Natural killer cell (primary cell): ENCODE results near the gene DSG2. TPM values are rescaled to one million over a fixed set of nuclear protein-coding genes. Genes with fewer than 3 reads are reported as not detected.

ENCODE experiments used
- ATAC-seq, 3 donors: fragments of 150-1000 bp in 2 of 3; fragments of 200-7000 bp in 1 of 3; cut with Tn5 transposase; 1 replicate in 1 of 3; 2 replicates in 2 of 3; pipeline ENCODE4 v1.10.0; 2021; ENCODE audit warnings: mild to moderate bottlenecking in 2 of 3, moderate library complexity in 2 of 3
- DNase-seq, 2 donors: peaks; one replicate each; pipeline versions ENCODE4 v3.0.0 to v3.0.0-alpha.2; 2013 to 2021; ENCODE audit warnings: mixed read lengths in 1 of 2
- H3K27ac ChIP-seq: one replicate; pipeline ENCODE4 v1.5.1; 2013; ENCODE audit warnings: mild to moderate bottlenecking, low read length
- H3K27me3 ChIP-seq: one replicate; pipeline ENCODE4 v1.6.1; 2013; ENCODE audit warnings: low read length; ENCODE audit not compliant: control insufficient read depth, insufficient read depth
- H3K36me3 ChIP-seq: one replicate; pipeline ENCODE4 v1.6.1; 2013; ENCODE audit warnings: low read length; ENCODE audit not compliant: control insufficient read depth, insufficient read depth
- H3K4me1 ChIP-seq: one replicate; pipeline ENCODE4 v1.6.1; 2013; ENCODE audit warnings: low read length; ENCODE audit not compliant: control insufficient read depth, insufficient read depth
- H3K4me3 ChIP-seq: one replicate; pipeline ENCODE4 v1.5.1; 2013; ENCODE audit warnings: low read length
- H3K9me3 ChIP-seq: one replicate; pipeline ENCODE4 v1.6.1; 2013; ENCODE audit warnings: low read length; ENCODE audit not compliant: control insufficient read depth, insufficient read depth
- H3K27ac Mint-ChIP-seq, 2 donors: one replicate each; pipeline ENCODE4 v1.8.0; 2022; ENCODE audit warnings: mild to moderate bottlenecking in 2 of 2, mixed read lengths in 2 of 2, moderate library complexity in 1 of 2
- H3K27me3 Mint-ChIP-seq, 2 donors: one replicate each; pipeline ENCODE4 v1.8.0; 2022; ENCODE audit warnings: low read depth in 2 of 2, mixed read lengths in 2 of 2
- H3K36me3 Mint-ChIP-seq: one replicate; pipeline ENCODE4 v1.8.0; 2022; ENCODE audit warnings: mixed read lengths
- H3K4me1 Mint-ChIP-seq, 2 donors: one replicate each; pipeline ENCODE4 v1.8.0; 2022; ENCODE audit warnings: mixed read lengths in 2 of 2
- H3K4me3 Mint-ChIP-seq: one replicate; pipeline ENCODE4 v1.8.0; 2022; ENCODE audit warnings: mild to moderate bottlenecking, moderate library complexity, mixed read lengths
- H3K9me3 Mint-ChIP-seq, 2 donors: one replicate each; pipeline ENCODE4 v1.8.0; 2022; ENCODE audit warnings: mixed read lengths in 2 of 2
- WGBS: methylation state at CpG from one replicate; pipeline ENCODE4 v1.1.7; 2013; ENCODE audit warnings: missing lambda C conversion rate; ENCODE audit not compliant: insufficient coverage; 5-methylcytosine and 5-hydroxymethylcytosine counted together
- intact Hi-C: fragments of 100-400 bp; cut with micrococcal nuclease; formaldehyde crosslinking; loops from one replicate; pipeline ENCODE4 v1.14.2; 2022
- total RNA-seq, 4 donors: library from RNA; stranded (reverse); fragments of 120-200 nt in 1 of 4; gene quantifications; one replicate each; pipeline versions ENCODE4 v1.2.3 to v1.2.4, GENCODE V29; 2013 to 2022
- TF ChIP-seq, protein P1 (sequence below): fragments of 200-600 bp; IDR thresholded peaks from one replicate; pipeline ENCODE4 v1.8.0; 2022; ENCODE audit warnings: antibody characterized with exemption

Gene DSG2
- total RNA-seq, 3 donors from 2014 or later (not counting 1 experiment from before 2014, with no cell fraction given): 0.05 to 0.53 TPM; not detected in 1

DNA sequence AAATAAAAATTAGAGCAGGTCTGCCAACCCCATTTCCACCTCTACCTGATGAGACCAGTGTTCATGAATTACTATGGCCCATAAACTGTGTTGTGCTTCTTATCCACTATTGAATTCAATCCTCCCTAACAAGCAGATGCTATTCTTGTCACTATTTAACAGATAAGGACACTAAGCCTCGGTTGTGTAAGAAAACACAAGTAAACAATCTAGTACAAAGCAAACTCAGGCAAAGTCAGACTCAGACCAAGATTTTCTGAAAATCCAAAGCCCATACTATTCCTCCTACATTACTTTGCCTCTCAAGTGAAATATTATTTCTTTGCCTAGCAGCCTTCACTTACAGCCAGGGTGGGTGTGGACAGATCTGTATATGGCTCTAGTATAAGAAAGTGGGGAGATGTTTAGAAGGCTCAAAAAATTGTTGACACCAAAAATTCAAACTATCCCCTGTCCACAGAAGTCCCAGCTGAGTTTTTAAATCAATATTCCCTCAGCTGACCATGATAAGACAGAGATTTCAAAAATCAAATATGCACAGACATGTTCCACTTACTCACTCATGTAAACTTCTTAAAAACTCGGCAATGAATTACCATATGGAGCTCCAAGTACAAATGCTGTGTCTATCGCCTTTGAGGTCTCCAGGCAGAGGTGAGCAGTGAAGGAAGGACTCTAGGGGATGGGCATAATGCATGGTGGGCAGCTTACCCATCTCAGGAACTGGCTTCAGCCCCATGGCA, 77.7 kb downstream of the DSG2 start:
- H3K9me3 ChIP-seq: no peaks in the 10 kb centered on the region
- peaks cover 0 to 8% of the 10 kb centered on the region in 2 donors for H3K27me3 Mint-ChIP-seq
- DNase-seq (no peak), ATAC-seq (no peak)
- H3K4me1 ChIP-seq: no peaks in the 10 kb centered on the region
- H3K4me3 Mint-ChIP-seq: no peak overlapping the region
- no peaks in the 10 kb centered on the region for H3K27me3 ChIP-seq
- no peak overlapping the region for H3K4me3 ChIP-seq
- no peaks in the 10 kb centered on the region for H3K9me3 Mint-ChIP-seq
- TF ChIP-seq, protein P1, sequence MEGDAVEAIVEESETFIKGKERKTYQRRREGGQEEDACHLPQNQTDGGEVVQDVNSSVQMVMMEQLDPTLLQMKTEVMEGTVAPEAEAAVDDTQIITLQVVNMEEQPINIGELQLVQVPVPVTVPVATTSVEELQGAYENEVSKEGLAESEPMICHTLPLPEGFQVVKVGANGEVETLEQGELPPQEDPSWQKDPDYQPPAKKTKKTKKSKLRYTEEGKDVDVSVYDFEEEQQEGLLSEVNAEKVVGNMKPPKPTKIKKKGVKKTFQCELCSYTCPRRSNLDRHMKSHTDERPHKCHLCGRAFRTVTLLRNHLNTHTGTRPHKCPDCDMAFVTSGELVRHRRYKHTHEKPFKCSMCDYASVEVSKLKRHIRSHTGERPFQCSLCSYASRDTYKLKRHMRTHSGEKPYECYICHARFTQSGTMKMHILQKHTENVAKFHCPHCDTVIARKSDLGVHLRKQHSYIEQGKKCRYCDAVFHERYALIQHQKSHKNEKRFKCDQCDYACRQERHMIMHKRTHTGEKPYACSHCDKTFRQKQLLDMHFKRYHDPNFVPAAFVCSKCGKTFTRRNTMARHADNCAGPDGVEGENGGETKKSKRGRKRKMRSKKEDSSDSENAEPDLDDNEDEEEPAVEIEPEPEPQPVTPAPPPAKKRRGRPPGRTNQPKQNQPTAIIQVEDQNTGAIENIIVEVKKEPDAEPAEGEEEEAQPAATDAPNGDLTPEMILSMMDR: no peak
- intact Hi-C loops: no loop called here
- no peaks in the 10 kb centered on the region for H3K36me3 ChIP-seq
- H3K36me3 Mint-ChIP-seq: no peaks in the 10 kb centered on the region
- H3K4me1 Mint-ChIP-seq: no peaks in the 10 kb centered on the region
- H3K27ac Mint-ChIP-seq: no peak overlapping the region
- WGBS: 86% methylated on average over 3 of the region's 3 CpGs
- no peak overlapping the region for H3K27ac ChIP-seq

DNA sequence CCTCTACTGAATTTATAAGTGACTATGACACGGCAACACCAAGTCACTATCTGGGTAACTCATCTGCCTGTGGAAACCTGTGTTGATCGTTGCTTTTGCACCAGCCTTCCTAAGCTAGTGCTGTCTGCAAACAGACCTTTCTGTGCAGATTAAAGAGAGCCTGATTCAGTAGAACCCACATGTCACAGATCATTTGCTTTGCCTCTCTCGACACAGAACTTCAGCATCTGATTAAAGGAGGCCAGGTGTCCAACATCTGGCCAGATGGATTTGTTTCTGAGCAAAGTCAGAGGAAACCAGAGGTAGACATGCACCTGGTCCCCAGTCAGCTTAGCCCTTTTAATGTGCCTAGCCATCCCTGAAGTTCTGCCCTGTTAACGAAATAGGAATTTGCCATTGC, 78.7 kb downstream of the DSG2 start:
- DNase-seq (no peak), ATAC-seq (no peak)
- 34% methylated on average over 4 of the region's 4 CpGs for WGBS
- no peaks in the 10 kb centered on the region for H3K4me1 ChIP-seq
- no peaks in the 10 kb centered on the region for H3K9me3 Mint-ChIP-seq
- H3K27ac Mint-ChIP-seq: no peak overlapping the region
- H3K36me3 ChIP-seq: no peaks in the 10 kb centered on the region
- TF ChIP-seq, protein P1: no peak
- H3K27ac ChIP-seq: no peak overlapping the region
- H3K27me3 ChIP-seq: no peaks in the 10 kb centered on the region
- H3K4me3 Mint-ChIP-seq: no peak overlapping the region
- H3K9me3 ChIP-seq: no peaks in the 10 kb centered on the region
- H3K4me1 Mint-ChIP-seq: no peaks in the 10 kb centered on the region
- no peaks in the 10 kb centered on the region for H3K36me3 Mint-ChIP-seq
- H3K27me3 Mint-ChIP-seq: peaks cover 0 to 8% of the 10 kb centered on the region in 2 donors
- intact Hi-C loops: no loop called here
- no peak overlapping the region for H3K4me3 ChIP-seq

DNA sequence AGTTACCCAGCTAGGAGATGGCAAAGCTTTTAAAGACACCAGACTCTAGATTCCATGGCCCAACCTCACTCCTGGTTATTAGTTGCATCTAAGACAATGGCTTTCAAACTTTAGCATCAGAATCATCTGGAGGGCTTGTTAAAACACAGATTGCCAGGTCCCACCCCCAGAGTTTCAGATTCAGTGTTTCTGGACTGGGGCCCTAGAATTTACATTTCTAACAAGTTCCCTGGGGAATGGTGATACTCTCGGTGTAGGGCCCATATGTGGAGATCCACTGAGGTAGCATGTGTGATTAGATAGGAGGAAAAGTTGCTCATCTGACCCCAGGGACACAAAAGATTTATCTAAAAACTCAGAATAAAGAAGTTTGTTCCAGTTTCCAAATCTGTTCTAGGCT, 79.2 kb downstream of the DSG2 start:
- no peak overlapping the region for H3K27ac ChIP-seq
- no peak overlapping the region for H3K4me3 ChIP-seq
- DNase-seq: no peak
- peaks cover 0 to 4% of the 10 kb centered on the region in 2 donors for H3K27me3 Mint-ChIP-seq
- 38% methylated on average over 1 of the region's 1 CpG for WGBS
- no peaks in the 10 kb centered on the region for H3K27me3 ChIP-seq
- no peaks in the 10 kb centered on the region for H3K36me3 Mint-ChIP-seq
- H3K4me3 Mint-ChIP-seq: no peak overlapping the region
- no peaks in the 10 kb centered on the region for H3K36me3 ChIP-seq
- TF ChIP-seq, protein P1: no peak
- no peaks in the 10 kb centered on the region for H3K4me1 Mint-ChIP-seq
- H3K27ac Mint-ChIP-seq: no peak overlapping the region
- no peaks in the 10 kb centered on the region for H3K9me3 Mint-ChIP-seq
- ATAC-seq: no peak
- intact Hi-C loops: no loop called here
- no peaks in the 10 kb centered on the region for H3K9me3 ChIP-seq
- H3K4me1 ChIP-seq: no peaks in the 10 kb centered on the region

DNA sequence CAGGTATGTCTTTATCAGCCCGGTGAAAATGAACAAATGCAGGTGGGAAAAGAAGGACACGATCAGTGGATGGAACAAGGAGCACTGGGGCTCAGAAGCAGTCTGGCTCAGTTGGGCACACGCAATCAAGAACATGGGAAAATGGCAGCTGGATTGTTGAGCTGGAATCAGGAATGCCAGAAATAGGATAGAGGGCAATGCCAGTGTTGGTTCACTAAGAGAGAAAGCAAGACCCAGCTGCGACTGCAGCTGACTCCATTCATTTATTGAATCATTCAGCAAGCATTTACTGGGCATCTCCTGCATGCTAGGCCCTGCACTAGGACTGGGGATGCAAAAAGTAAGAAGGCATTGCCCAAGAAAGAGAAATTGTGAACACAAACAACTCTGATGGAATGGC, 80.1 kb downstream of the DSG2 start:
- 93% methylated on average over 4 of the region's 4 CpGs for WGBS
- H3K36me3 ChIP-seq: no peaks in the 10 kb centered on the region
- no peak for ATAC-seq
- intact Hi-C loops: no loop called here
- no peaks in the 10 kb centered on the region for H3K9me3 Mint-ChIP-seq
- H3K9me3 ChIP-seq: no peaks in the 10 kb centered on the region
- DNase-seq: no peak
- no peak overlapping the region for H3K4me3 ChIP-seq
- no peak overlapping the region for H3K27ac ChIP-seq
- H3K27ac Mint-ChIP-seq: no peak overlapping the region
- H3K27me3 Mint-ChIP-seq: peaks cover 0 to under 1% of the 10 kb centered on the region in 2 donors
- no peaks in the 10 kb centered on the region for H3K36me3 Mint-ChIP-seq
- no peaks in the 10 kb centered on the region for H3K27me3 ChIP-seq
- no peaks in the 10 kb centered on the region for H3K4me1 Mint-ChIP-seq
- no peaks in the 10 kb centered on the region for H3K4me1 ChIP-seq
- TF ChIP-seq, protein P1: no peak
- H3K4me3 Mint-ChIP-seq: no peak overlapping the region
